Hematopoietic multipotent progenitor cell treated with erythropoietin and hydrocortisone succinate and interleukin-3 and kit ligand, for 6 days (in vitro differentiated cells): Measurements from ENCODE around the gene ARHGDIG.

ENCODE experiments used
- DNase-seq: peaks from one replicate; pipeline ENCODE4 v3.0.0-alpha.2; 2015

Gene ARHGDIG

GRCh38 chr16:281660-282255 is 1.4 kb downstream of the ARHGDIG start:
- DNase-seq, result no peak

DNA sequence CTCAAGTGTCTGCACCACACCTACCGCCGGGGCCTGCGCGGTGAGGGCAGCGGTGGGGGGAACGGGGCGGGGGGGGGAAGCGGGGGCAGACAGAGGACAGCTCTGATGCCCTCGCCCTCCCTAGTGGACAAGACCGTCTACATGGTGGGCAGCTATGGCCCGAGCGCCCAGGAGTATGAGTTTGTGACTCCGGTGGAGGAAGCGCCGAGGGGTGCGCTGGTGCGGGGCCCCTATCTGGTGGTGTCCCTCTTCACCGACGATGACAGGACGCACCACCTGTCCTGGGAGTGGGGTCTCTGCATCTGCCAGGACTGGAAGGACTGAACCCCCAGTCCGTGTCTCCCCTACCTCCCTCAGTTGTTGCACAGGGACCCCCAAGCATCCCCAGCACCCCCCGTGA is 2.1 kb downstream of the ARHGDIG start:
- no peak for DNase-seq

GRCh38 chr16:283033-283805 is 2.8 kb downstream of the ARHGDIG start, which contains the start of gene PDIA2:
Gene PDIA2, plus strand, starts transcription at chr16:283164. Its CDS starts 6 bp downstream, at chr16:283170.
- peak; percentile 43 for DNase-seq

- no peak for DNase-seq
These were observed 4.1 kb downstream of the ARHGDIG start for GRCh38 chr16:284204-285120.

DNA sequence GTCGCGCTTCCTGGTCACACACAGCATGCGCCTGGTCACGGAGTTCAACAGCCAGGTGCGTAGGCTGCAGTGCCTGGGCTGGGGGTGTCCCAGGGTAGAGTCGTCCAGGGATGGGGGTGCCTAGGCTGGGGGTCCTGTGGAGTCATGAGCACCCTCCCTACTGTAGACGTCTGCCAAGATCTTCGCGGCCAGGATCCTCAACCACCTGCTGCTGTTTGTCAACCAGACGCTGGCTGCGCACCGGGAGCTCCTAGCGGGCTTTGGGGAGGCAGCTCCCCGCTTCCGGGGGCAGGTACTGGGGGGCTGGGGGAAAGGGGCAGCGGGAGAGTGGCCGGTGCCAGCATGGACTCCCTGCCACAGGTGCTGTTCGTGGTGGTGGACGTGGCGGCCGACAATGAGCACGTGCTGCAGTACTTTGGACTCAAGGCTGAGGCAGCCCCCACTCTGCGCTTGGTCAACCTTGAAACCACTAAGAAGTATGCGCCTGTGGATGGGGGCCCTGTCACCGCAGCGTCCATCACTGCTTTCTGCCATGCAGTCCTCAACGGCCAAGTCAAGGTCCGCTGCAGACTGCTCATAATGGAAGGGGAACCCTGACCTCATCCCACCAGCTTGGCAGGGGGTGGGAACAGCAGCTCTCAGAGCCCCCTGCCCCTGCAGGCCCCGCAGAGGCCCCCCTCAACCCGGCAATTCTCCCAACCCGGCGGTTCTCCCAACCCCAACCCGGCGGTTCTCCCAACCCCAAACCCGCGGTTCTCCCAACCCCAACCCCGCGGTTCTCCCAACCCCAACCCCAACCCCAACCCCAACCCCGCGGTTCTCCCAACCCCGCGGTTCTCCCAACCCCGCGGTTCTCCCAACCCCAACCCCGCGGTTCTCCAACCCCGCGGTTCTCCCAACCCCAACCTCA is 5.0 kb downstream of the ARHGDIG start:
- DNase-seq, result no peak

GRCh38 chr16:286491-287297 is 6.3 kb downstream of the ARHGDIG start:
- DNase-seq, result no peak

DNA sequence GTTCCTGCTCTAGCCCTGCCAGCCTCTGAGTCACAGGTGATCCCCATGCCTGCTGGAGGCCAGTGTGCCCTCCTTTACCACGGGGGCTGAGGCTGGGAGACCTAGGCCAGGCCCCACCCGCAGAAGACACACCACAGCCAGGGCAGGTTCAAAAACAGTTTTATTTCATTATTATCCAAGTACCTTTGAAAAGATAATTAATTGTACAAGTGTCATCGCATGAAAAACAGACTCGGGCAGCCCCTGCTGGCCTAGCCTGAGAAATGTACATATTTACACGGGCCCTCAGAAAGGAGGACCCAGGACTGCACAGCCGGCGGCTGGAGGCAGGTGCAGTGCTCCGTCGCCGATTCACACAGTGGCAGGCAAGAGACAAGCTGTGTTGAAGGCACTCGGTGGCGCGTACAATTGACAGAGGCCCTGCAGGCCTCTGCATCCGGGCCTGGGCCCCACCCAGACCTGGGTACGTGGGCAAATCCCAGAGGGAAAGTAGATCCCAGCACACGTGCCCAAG is 7.0 kb downstream of the ARHGDIG start:
- no peak for DNase-seq

DNA sequence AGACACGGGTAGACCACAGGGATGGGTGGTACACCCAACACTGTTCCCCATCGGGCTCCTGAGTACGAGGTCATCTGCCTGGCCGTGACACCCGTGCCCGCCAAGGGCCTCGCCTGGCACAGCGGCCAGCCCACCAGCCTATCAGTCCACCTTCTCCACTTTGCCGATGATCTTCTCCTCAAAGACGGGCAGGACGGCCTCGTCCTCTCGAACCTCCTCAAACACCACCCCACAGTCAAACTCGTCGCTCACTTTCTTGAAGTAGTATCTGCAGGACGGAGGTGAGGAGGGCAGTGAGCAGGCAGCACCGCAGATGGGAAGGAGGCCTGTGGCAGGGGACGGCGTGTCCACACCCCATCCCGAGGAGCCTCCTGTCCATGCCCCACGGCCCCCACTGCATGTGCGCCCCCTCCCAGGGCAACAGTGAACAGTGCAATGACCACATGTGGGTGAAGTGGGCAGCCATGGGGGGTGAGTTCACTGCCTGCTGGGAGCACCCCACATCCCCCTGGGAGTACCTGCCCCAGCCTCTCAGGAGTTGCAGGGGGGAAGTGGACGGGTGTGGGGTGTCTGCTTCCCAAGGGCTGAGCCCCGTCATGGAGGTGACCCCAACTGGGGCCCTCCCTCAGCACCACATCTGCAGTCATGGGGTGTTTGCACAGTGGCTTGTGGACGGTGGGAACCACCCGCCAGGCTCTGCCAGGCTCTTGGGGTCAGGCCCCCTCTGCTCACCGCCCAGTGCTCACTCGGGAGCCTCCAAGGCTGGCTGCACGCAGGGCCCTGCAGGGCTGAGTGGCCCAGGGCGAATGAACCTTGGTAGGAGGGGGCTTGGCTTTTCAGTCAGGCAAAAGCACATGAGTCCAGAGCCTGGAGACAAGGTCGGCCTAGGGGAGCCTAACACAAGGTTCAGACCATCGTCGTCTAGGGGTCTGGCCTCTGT is 7.9 kb downstream of the ARHGDIG start:
- no peak for DNase-seq

- no peak for DNase-seq
These were observed 9.1 kb downstream of the ARHGDIG start for GRCh38 chr16:289395-289997.

DNA sequence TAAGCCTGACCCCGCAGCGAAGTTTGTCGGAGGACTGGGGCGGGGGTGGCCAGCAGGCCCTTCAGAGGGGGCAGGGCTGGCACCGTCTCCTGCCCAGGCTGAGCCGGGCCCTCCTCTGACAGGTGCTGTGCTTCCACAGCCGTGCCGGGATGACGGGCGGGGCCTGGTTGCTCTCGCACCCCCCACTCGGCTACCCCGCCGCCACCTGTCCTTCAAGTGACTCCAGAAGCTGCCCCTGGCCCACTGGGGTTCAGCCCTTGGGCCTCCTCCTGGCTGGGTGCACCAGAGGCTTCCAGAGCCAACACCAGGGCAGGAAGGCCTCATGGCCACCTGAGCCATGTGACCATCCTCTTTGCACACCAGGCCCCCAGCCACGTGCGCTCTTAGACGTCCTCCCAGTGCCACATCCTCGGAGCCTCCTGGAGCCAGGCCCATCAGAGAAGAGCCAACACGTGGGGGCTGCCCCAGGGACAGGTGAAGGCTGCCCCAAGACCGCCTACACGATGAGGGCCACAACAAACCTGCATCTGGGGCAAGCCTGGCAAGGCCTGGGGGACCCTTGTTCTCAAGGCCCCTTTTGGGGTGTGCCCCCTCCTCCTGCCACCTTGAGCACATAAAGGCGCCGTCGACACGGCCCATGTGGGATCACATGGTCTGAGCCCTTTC is 9.8 kb downstream of the ARHGDIG start:
- no peak for DNase-seq

- no peak for DNase-seq
These were observed 10.5 kb downstream of the ARHGDIG start for GRCh38 chr16:290681-291405.

DNA sequence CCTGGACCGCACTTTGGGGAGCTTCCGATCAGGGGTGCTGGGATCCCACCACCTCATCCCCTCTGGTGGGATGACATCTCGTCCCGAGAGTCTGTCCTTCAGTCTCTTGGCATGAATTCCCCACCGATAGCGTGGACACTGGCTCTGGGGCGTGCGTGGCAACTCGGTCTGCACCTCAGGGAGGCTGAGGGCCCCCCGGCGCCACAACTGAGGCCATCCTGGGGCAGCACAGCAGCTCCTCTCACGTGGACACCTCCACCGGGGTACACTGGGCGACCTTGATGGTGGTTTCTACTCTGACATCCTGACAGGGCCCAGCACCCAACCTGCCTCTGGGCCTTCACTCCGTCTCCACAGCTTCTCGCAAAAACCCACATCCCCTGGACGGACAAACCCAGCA is 11.1 kb downstream of the ARHGDIG start:
- DNase-seq, result no peak

DNA sequence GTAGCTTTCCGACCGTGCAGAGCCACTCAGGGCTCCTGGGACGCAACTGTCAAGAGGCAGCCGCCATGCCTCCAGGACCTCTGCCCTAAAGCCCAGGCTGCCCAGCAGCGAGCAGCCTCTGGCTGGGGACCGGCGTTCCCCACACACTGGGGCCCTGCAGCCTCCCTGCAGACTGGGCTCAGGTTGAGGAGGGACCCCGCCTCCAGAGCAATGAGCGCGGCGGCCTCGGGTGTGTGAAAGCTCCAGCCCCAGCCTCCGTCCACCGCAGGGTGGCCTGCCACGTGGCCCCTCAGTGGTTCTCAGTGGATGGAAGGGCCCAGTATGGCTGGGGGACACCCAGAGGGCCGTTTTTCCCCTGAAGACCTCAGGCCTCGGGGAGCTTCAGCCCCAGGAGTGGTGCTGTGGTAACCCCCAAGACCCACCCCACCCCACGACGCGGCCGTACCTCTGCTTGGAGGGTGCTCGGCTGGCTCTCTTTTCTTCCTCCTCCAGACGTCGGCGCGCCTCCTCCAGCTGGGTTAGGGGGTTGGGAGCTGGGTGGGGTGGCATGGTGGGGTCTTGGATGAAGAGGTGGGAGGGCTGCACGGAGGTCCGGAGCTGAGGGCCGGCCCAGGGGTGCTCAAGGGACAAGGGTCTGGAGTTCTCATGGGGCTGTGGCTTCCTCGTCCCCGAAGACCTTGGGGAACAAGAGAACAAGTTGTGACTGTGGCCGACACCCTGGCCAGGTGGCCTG is 12.8 kb downstream of the ARHGDIG start:
- no peak for DNase-seq

DNA sequence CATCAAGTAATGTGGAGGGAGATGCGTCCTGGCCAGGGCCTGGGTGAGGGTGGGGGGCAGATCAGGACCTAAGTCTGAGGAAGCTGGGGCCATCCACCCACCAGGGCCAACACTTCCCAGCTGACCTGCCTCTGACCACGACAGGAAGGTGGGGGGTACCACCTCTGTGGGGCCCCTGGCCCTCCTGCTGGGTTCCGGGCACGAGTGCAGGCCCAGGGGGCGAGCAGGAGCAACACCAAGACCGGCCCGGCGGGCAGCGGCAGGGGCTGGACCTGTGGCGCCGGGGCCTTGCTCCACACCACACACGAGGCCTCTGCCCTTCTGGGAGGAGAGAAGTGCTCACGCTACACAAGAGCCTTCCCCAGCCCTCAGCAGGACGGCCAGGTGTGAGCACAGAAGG is 15.9 kb downstream of the ARHGDIG start:
- DNase-seq, result no peak

DNA sequence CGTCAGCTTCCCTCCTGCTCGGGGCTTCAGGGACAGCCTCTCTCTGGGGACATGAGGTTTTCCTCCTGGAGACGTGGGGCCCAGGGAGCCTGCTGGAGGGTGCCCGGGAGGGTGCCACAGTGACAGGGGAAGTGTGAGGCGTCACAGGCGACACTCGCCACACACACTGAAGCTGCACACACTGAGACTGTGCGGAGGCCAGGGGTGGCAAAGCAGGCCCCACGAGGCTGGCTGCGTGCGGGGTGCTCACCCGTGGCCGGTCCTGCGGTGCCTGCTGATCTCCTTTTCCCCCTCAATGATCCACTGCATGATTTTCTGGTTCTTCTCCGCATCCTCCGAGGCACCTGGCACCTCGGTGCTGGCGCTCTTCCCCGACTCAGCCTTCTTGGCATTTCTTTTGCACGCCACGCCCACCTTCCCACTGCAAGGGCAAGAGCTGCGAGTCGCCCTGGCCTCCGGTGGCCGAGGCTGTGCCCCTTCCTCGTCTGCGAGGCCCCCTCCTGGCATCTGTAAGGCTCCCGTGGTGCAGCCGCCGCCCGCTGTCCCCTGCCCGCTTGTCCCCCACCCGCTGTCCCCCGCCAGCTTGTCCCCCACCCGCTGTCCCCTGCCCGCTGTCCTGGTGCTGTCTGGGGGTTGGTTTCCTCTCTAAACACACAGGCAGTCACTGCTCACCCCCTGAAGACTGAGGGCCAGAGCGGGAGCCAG is 16.6 kb downstream of the ARHGDIG start:
- DNase-seq, result no peak

DNA sequence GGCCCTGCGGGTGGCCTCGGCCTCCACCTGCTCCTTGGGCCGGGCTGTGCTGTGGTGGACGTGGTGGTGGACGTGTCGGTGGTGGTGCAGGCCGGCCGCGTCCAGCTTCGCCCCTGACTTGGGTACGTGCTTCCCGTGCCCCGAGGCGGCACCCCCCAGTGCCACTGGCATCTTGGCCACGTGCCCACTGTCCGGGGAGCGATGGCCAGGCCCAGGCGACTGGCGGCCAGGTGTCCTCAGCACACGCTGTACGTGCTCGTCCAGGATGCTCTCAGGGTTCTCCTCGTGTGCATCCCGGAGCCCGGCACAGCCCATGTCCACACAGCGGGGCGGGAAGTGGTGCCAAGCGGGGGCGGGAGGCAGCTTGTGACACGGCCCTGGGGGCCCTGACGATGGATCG is 17.4 kb downstream of the ARHGDIG start:
- DNase-seq, result no peak

GRCh38 chr16:301235-301634 is 20.8 kb downstream of the ARHGDIG start:
- DNase-seq, result no peak
